ENCODE measurements around the gene RAB40C.

GRCh38 chr16:593807-594206 is 3.9 kb downstream of the RAB40C start:
- TF ChIP-seq CTCF (conservative IDR thresholded peaks at IDR 0.05; ENCODE audit: low read depth, low read length): no peak
- no peak for TF ChIP-seq EZH2 (IDR thresholded peaks at IDR 0.05; ENCODE audit: borderline replicate concordance, low read depth, low read length, poor library complexity, severe bottlenecking)
